T-helper 9 cell (primary cell): ENCODE data around the gene IGF2R.
"Not testable (repeated sequence)": the region's sequence is repeated elsewhere in the genome, so short reads cannot be mapped to it uniquely, and the experiment has no call there.

Experiments used
- DNase-seq: peaks from one replicate; pipeline ENCODE4 v3.0.0-alpha.2; 2020

Gene IGF2R

GRCh38 chr6:159997498-159998101 lies 28.7 kb downstream of the IGF2R start:
- DNase-seq: no peak

- DNase-seq: no peak
These were observed 29.7 kb downstream of the IGF2R start for GRCh38 chr6:159998538-159998937.

GRCh38 chr6:159999240-159999671 lies 30.4 kb downstream of the IGF2R start:
- no peak for DNase-seq

GRCh38 chr6:160000280-160000704 lies 31.4 kb downstream of the IGF2R start:
- no peak for DNase-seq

- DNase-seq: not testable (repeated sequence)
These were observed 32.1 kb downstream of the IGF2R start for GRCh38 chr6:160000893-160001427.

GRCh38 chr6:160002882-160003281 lies 34.0 kb downstream of the IGF2R start:
- no peak for DNase-seq

GRCh38 chr6:160004018-160004417 lies 35.1 kb downstream of the IGF2R start:
- no peak for DNase-seq

- no peak for DNase-seq
These were observed 35.7 kb downstream of the IGF2R start for GRCh38 chr6:160004419-160005175.

- no peak for DNase-seq
These were observed 36.3 kb downstream of the IGF2R start for GRCh38 chr6:160005211-160005610.

GRCh38 chr6:160005861-160006540 lies 37.1 kb downstream of the IGF2R start:
- no peak for DNase-seq

- DNase-seq: no peak
These were observed 38.3 kb downstream of the IGF2R start for GRCh38 chr6:160007145-160007544.

- no peak for DNase-seq
These were observed 38.7 kb downstream of the IGF2R start for GRCh38 chr6:160007611-160008010.

- DNase-seq: no peak
These were observed 41.2 kb downstream of the IGF2R start for GRCh38 chr6:160010067-160010466.

GRCh38 chr6:160013987-160014868 lies 45.3 kb downstream of the IGF2R start:
- DNase-seq: no peak

- DNase-seq: no peak
These were observed 45.9 kb downstream of the IGF2R start for GRCh38 chr6:160014869-160015182.

GRCh38 chr6:160015778-160016684 lies 47.1 kb downstream of the IGF2R start:
- peak; percentile 39 for DNase-seq

- DNase-seq: no peak
These were observed 53.2 kb downstream of the IGF2R start for GRCh38 chr6:160022101-160022500.

- no peak for DNase-seq
These were observed 53.9 kb downstream of the IGF2R start for GRCh38 chr6:160022793-160023192.

GRCh38 chr6:160024152-160024551 lies 55.3 kb downstream of the IGF2R start:
- no peak for DNase-seq

- DNase-seq: no peak
These were observed 58.2 kb downstream of the IGF2R start for GRCh38 chr6:160027076-160027475.

GRCh38 chr6:160027931-160028330 lies 59.0 kb downstream of the IGF2R start:
- DNase-seq: no peak
